ENCODE data around the gene ABCG1. TPM values are rescaled to one million over a fixed set of nuclear protein-coding genes. Genes with fewer than 3 reads are reported as not detected.

The ABCG1 gene
- total RNA-seq, 1 donor from 2014 or later = 11.4 TPM

DNA sequence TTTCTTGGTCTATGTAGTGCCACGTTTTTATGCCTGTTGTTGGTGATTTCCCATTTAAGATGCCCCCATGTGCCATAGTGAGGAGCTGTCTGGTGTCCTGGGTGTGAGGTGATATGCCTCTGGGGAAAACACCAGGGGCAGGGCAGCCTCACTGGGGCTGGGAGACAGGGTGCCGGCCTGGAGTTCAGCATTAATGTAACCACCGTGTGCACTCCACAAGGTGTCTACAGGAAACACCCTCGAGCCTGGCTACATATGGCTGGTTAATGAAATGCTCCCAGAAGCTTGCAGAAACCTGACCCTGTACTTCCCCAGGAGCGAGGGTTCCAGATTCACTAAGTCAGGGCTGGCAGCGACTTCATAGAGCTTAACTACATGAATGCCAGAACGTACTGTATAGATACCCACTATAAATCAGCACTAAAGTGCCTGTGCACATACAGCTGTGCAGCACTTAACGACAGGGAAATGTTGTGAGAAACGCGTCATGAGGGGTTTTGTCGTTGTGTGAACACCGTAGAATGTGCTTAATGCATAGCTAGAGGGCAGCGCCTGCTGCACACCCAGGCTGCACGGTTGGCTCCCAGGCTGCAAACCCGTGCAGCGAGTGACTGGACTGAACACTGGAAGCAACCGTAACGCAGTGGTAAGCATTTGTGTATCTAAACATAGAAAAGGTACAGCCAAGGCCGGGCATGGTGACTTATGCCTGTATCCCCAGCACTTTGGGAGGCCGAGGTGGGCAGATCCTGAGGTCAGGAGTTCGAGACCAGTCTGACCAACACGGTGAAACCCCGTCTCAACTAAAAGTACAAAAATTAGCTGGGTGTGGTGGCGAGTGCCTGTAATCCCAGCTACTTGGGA is 121.5 kb downstream of the ABCG1 start:
- Mint-ChIP-seq H3K4me1 (peaks cover 8% of the 10 kb centered on the region), H3K9me3 (no peaks in the 10 kb centered on the region), H3K4me3 (no peak overlapping the region), H3K27me3 (peaks cover 9% of the 10 kb centered on the region), H3K27ac (no peak overlapping the region), H3K36me3 (ENCODE audit: low read depth) (no peaks in the 10 kb centered on the region)
- DNase-seq = no peak
- intact Hi-C loops (cut with micrococcal nuclease) = no loop called here

- no peak overlapping the region for H3K27ac Mint-ChIP-seq
- no peak overlapping the region for H3K4me3 Mint-ChIP-seq
- DNase-seq = no peak
- H3K9me3 Mint-ChIP-seq = no peaks in the 10 kb centered on the region
- H3K4me1 Mint-ChIP-seq = peaks cover 8% of the 10 kb centered on the region
- intact Hi-C loops (cut with micrococcal nuclease) = no loop called here
- peaks cover 4% of the 10 kb centered on the region for H3K27me3 Mint-ChIP-seq
- H3K36me3 Mint-ChIP-seq (ENCODE audit: low read depth) = no peaks in the 10 kb centered on the region
These were observed 123.0 kb downstream of the ABCG1 start for GRCh38 chr21:42341776-42342542.

DNA sequence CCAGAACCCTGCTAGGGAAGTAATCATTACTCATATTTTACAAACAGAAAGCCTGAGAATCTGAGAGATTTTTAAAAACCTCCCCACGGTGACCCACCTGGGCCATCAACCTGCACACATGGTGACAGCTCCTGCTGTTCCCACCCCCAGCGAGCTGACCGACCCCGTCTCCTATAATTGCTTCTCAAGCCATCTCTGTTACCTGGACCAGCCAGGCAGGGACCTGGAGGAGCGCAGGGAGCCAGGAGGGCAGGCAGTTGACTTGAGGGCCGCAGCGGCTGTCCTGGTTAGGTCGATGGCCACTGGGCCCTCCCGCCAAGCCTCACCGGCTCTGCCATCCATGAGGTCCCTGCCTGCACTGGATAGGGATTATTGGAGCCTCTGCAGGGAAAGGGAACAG is 124.2 kb downstream of the ABCG1 start:
- peaks cover 2% of the 10 kb centered on the region for H3K4me1 Mint-ChIP-seq
- no peak for DNase-seq
- no peaks in the 10 kb centered on the region for H3K9me3 Mint-ChIP-seq
- no peak overlapping the region for H3K4me3 Mint-ChIP-seq
- no peak overlapping the region for H3K27ac Mint-ChIP-seq
- H3K27me3 Mint-ChIP-seq = peaks cover under 1% of the 10 kb centered on the region
- intact Hi-C loops (cut with micrococcal nuclease) = no loop called here
- no peaks in the 10 kb centered on the region for H3K36me3 Mint-ChIP-seq (ENCODE audit: low read depth)

DNA sequence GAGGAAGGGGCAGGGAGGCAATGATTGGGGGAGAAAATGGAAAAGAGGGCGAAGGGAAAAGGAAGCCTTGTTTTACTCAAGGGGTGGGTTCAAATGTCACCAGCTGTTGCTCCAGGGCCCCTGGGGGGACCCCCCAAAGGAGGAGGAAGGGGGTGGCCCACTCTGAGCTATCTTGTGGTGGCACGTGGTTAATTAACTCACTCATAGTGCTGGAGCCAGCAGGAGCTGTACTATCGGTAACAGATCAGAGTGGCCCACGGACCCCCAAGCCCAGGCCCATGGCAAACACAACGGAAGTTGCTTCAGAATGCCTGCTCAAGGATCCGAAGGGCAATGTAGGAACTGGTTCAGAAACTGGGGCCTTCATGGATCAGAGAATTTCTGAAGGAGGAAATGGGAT is 124.6 kb downstream of the ABCG1 start:
- no peaks in the 10 kb centered on the region for H3K36me3 Mint-ChIP-seq (ENCODE audit: low read depth)
- DNase-seq = no peak
- peaks cover 1% of the 10 kb centered on the region for H3K4me1 Mint-ChIP-seq
- H3K27ac Mint-ChIP-seq = no peak overlapping the region
- H3K9me3 Mint-ChIP-seq = no peaks in the 10 kb centered on the region
- intact Hi-C loops (cut with micrococcal nuclease) = no loop called here
- H3K4me3 Mint-ChIP-seq = no peak overlapping the region
- peaks cover 2% of the 10 kb centered on the region for H3K27me3 Mint-ChIP-seq

DNA sequence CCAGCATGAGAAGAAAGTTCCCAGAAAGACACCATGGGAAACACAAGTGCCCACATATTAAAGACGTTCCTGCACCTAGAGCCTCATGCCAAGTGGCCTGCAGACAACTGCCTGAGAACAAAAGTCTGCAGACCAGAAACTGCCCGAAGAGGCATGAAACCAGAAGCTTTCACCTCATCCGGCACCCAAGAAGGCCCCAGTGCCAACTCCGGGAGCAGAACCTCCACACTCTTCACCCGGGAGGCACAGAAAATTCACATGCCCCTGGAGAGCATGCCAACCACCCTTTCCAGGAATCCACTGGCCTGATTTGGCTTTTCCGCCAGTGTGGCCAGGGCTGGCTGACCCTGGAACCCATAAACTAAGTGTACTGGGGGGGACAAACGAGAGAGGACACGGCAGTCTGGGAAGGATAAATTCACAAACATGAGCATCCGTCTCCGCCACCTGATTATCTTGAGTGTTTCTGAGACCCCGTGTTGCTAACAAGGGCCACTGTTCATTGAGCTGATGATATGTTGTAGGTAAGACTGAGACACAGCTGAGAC is 125.1 kb downstream of the ABCG1 start:
- Mint-ChIP-seq H3K27me3 (peaks cover 2% of the 10 kb centered on the region), H3K36me3 (ENCODE audit: low read depth) (no peaks in the 10 kb centered on the region), H3K27ac (no peak overlapping the region), H3K4me1 (peaks cover 1% of the 10 kb centered on the region), H3K9me3 (no peaks in the 10 kb centered on the region), H3K4me3 (no peak overlapping the region)
- intact Hi-C loops (cut with micrococcal nuclease) = no loop called here
- DNase-seq = no peak

DNA sequence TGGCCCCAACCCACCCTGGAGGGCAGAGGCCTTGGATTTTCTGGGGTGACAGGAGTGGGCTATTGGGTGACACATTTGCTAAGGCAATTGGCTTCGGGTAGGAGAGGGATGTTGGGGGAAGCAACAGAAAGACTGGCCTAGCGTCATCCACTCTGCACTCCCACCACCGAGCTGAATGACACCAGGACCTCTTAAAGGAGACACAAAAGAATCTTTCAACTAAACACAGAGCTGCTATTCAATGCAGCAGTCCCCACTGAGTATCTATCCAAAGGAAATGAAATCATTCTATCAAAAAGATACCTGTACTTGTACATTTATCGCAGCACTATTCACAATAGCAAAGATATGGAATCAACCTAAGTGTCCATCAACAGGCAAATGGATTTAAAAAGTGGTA is 125.7 kb downstream of the ABCG1 start:
- intact Hi-C loops (cut with micrococcal nuclease) = no loop called here
- Mint-ChIP-seq H3K9me3 (no peaks in the 10 kb centered on the region), H3K36me3 (ENCODE audit: low read depth) (no peaks in the 10 kb centered on the region), H3K4me3 (no peak overlapping the region), H3K27ac (no peak overlapping the region), H3K27me3 (peaks cover 2% of the 10 kb centered on the region), H3K4me1 (no peaks in the 10 kb centered on the region)
- DNase-seq = no peak

DNA sequence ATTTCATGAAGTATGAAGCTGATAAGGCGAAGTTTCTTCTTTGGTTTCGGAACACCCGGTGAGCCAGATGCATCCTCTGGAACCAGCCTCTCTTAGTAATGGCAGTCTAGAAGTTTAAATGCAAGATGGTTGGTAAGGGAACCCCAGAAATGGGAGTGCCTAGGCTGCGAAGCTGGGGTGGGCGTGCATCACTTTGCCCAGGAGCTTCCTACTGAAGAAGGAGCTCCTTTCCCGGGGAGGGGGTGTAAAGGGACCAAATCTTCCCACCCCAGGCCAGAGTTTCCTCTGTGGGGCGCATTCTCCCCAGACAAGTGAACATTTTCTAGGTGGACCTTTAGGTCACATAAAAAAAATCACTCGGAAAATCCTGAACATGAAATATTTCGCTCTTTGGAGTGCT is 127.5 kb downstream of the ABCG1 start:
- intact Hi-C loops (cut with micrococcal nuclease) = no loop called here
- H3K36me3 Mint-ChIP-seq (ENCODE audit: low read depth) = no peaks in the 10 kb centered on the region
- no peak for DNase-seq
- H3K9me3 Mint-ChIP-seq = no peaks in the 10 kb centered on the region
- no peak overlapping the region for H3K4me3 Mint-ChIP-seq
- no peaks in the 10 kb centered on the region for H3K4me1 Mint-ChIP-seq
- H3K27me3 Mint-ChIP-seq = peaks cover 2% of the 10 kb centered on the region
- H3K27ac Mint-ChIP-seq = no peak overlapping the region

Other genes starting within 250 kb of the ABCG1 start
- gene ZBTB21, start 208.8 kb upstream of the ABCG1 start, total RNA-seq = 35.3 and 38.1 TPM in 2 replicates
- gene UMODL1, start 147.8 kb upstream of the ABCG1 start, total RNA-seq = not detected in 2 replicates
- not detected in 2 replicates for gene TFF3, start 96.3 kb downstream of the ABCG1 start, total RNA-seq
- not detected in 2 replicates for gene TFF2, start 131.9 kb downstream of the ABCG1 start, total RNA-seq
- gene TFF1, start 147.4 kb downstream of the ABCG1 start, total RNA-seq = not detected in 2 replicates
- gene TMPRSS3, start 176.9 kb downstream of the ABCG1 start, total RNA-seq = 56.9 and 58.7 TPM in 2 replicates
- gene UBASH3A, start 184.8 kb downstream of the ABCG1 start, total RNA-seq = 61.4 and 65.7 TPM in 2 replicates